Activated naive CD4-positive, alpha-beta T cell treated with anti-CD3 and anti-CD28 coated beads, Interleukin-2, amount 50 U/mL, for 24 hours (primary cell): ENCODE results near the gene KIF20A.

Experiments
- H3K27ac Mint-ChIP-seq: one replicate; pipeline ENCODE4 v1.8.0; 2021; ENCODE audit warnings: mild to moderate bottlenecking, mixed read lengths
- H3K27me3 Mint-ChIP-seq: one replicate; pipeline ENCODE4 v1.8.0; 2021; ENCODE audit warnings: mixed read lengths
- H3K36me3 Mint-ChIP-seq: one replicate; pipeline ENCODE4 v1.8.0; 2021; ENCODE audit warnings: mixed read lengths
- H3K4me1 Mint-ChIP-seq: one replicate; pipeline ENCODE4 v1.8.0; 2021; ENCODE audit warnings: mixed read lengths
- H3K4me3 Mint-ChIP-seq: one replicate; pipeline ENCODE4 v1.8.0; 2021; ENCODE audit warnings: mild to moderate bottlenecking, mixed read lengths
- H3K9me3 Mint-ChIP-seq: one replicate; pipeline ENCODE4 v1.8.0; 2021; ENCODE audit warnings: mixed read lengths

The KIF20A gene

DNA sequence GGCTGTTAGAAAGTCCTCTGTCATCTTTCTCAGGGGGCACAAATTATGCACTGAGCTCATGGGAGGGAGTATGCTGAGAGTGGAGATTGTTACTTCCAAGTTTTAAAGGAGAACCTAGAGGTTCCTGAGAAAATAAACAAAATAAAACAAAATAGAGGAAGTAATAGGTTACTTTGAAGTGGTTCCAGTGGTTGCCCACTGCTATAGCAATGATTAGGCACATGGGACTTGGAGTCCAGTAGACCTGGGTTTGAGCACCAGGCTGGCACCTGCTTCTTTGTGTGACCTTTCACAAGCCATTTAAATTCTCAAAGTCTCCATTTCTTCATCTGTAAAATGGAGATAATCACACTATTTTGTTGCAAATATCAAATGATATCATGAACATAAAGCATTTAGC, 48.0 kb downstream of the KIF20A start:
- peaks cover 4% of the 10 kb centered on the region for H3K27me3 Mint-ChIP-seq
- no peak overlapping the region for H3K27ac Mint-ChIP-seq
- no peak overlapping the region for H3K4me3 Mint-ChIP-seq
- H3K4me1 Mint-ChIP-seq = no peaks in the 10 kb centered on the region
- H3K9me3 Mint-ChIP-seq = no peaks in the 10 kb centered on the region
- no peaks in the 10 kb centered on the region for H3K36me3 Mint-ChIP-seq

DNA sequence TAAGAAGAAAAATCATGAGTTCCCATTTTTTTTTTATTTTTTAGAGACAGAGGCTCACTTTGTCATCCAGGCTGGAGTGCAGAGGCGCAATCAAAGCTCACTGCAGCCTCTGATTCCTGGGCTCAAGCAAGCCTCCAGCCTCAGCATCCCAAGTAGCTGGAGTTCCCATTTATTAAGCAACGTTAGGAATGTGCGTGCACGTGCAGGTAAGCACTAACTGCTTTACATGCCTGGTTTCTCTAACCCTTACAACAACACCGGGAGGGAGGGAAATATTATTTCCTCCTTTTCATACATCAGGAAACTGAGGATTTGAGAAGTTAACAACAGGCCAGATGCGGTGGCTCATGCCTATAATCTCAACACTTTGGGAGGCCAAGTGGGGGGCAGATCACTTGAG, 50.5 kb downstream of the KIF20A start:
- Mint-ChIP-seq H3K27ac (no peak overlapping the region), H3K9me3 (no peaks in the 10 kb centered on the region), H3K36me3 (no peaks in the 10 kb centered on the region), H3K4me3 (no peak overlapping the region), H3K4me1 (no peaks in the 10 kb centered on the region), H3K27me3 (peaks cover 4% of the 10 kb centered on the region)

DNA sequence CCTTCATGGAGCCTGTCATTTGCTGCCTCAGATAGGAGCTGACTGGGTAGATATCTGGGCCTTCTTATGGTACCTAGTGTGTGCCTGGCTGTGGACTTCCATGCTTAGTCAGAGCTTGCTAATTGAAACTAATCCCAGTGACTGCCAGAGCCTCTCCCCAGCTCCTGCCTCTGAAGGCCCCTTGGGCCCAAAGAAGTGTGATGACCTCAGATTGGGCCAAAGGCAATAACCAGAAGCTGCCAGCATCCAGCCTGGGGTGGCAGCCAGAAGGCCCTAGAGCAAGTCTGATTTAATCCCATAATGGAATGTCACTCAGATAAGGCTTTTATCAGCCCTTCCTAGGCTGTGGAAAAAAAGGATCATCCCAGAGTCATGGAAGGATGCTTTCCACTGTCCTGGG, 51.3 kb downstream of the KIF20A start:
- Mint-ChIP-seq H3K4me3 (no peak overlapping the region), H3K4me1 (no peaks in the 10 kb centered on the region), H3K27me3 (peaks cover 3% of the 10 kb centered on the region), H3K9me3 (no peaks in the 10 kb centered on the region), H3K36me3 (no peaks in the 10 kb centered on the region), H3K27ac (no peak overlapping the region)

DNA sequence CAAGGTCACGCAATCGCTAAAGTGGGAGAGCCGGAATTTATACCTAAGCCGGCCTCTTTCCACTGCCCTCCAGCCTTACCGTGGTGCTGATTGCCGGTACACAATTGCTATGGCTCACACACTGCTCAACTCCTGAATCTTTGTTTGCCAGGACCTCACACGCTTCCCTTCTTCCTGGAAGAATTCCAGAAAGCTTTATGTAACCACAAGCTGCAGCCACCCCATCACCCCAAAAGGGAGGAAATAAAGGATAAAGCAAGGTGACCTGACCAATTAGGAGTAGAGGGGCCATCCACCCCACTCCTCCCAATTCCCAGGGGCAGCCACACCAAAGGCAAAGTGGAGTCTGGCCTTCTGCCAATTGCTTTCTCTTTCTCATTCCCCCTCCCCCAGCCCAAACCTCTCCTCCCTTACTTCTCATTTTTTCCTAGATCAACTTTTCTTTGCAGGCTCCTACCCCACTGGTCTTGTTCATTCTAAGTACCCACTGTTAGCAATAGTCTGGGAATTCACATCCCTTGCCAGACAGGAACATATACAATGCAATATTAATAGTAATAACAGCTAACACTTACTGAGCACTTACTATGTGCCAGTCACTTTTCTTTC, 52.2 kb downstream of the KIF20A start:
- Mint-ChIP-seq H3K9me3 (no peaks in the 10 kb centered on the region), H3K36me3 (no peaks in the 10 kb centered on the region), H3K27ac (no peak overlapping the region), H3K4me3 (no peak overlapping the region), H3K27me3 (peaks cover 3% of the 10 kb centered on the region), H3K4me1 (no peaks in the 10 kb centered on the region)

DNA sequence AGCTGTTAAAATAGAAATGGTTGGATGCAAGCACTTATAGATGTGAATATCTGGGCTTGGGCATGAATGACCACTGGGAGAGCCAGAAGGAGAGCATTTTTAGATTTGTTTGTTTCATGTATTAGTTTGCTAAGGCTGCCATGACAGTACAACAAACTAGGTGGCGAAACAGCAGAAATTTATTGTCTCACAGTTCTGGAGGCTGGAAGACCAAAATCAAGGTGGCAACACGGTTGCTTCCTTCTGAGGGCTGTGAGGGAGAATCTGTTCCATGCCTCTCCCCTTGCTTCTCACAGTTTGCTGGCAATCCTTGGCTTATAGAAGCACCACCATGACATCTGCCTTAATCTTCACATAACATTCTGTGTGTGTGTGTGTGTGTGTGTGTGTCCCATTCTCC, 54.4 kb downstream of the KIF20A start:
- Mint-ChIP-seq H3K27ac (no peak overlapping the region), H3K4me3 (no peak overlapping the region), H3K27me3 (peaks cover 6% of the 10 kb centered on the region), H3K4me1 (no peaks in the 10 kb centered on the region), H3K36me3 (no peaks in the 10 kb centered on the region), H3K9me3 (no peaks in the 10 kb centered on the region)

DNA sequence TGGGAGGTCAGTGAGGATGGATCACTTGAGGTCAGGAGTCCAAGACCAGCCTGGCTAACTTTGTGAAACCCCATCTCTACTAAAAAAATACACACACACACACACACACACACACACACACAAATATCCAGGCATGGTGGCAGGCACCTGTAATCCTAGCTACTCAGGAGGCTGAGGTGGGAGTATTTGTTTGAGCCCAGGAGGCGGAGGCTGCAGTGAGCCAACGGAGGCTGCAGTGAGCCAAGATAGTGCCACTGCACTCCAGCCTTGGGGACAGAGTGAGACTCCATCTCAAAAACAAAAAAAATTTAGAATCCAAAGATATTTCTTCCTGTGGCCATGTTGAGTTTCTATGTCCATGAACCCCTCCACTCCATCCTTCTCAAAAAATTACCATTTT, 55.7 kb downstream of the KIF20A start:
- H3K36me3 Mint-ChIP-seq = no peaks in the 10 kb centered on the region
- peaks cover 15% of the 10 kb centered on the region for H3K27me3 Mint-ChIP-seq
- no peak overlapping the region for H3K27ac Mint-ChIP-seq
- no peak overlapping the region for H3K4me3 Mint-ChIP-seq
- H3K4me1 Mint-ChIP-seq = no peaks in the 10 kb centered on the region
- H3K9me3 Mint-ChIP-seq = no peaks in the 10 kb centered on the region
